Hepatocyte (in vitro differentiated cells): ENCODE measurements around the gene TPPP.

Experiments
- EZH2 ChIP-seq: fragments of 200-600 bp; sonication (generic); IDR thresholded peaks from 2 replicates; pipeline ENCODE4 v1.6.1; 2016; ENCODE audit warnings: antibody characterized with exemption, mild to moderate bottlenecking, borderline replicate concordance
- TF ChIP-seq, protein P1 (sequence below): fragments of 200-600 bp; sonication (generic); IDR thresholded peaks from 2 replicates; pipeline ENCODE4 v1.5.1; 2016; ENCODE audit warnings: antibody characterized with exemption, mild to moderate bottlenecking; ENCODE audit not compliant: poor library complexity

GRCh38 chr5:640461-641330 is 52.5 kb downstream of the TPPP start:
- TF ChIP-seq, protein P1, sequence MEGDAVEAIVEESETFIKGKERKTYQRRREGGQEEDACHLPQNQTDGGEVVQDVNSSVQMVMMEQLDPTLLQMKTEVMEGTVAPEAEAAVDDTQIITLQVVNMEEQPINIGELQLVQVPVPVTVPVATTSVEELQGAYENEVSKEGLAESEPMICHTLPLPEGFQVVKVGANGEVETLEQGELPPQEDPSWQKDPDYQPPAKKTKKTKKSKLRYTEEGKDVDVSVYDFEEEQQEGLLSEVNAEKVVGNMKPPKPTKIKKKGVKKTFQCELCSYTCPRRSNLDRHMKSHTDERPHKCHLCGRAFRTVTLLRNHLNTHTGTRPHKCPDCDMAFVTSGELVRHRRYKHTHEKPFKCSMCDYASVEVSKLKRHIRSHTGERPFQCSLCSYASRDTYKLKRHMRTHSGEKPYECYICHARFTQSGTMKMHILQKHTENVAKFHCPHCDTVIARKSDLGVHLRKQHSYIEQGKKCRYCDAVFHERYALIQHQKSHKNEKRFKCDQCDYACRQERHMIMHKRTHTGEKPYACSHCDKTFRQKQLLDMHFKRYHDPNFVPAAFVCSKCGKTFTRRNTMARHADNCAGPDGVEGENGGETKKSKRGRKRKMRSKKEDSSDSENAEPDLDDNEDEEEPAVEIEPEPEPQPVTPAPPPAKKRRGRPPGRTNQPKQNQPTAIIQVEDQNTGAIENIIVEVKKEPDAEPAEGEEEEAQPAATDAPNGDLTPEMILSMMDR = no peak
- TF ChIP-seq EZH2 = no peak
